Epithelial cell of esophagus (primary cell): Measurements from ENCODE around the gene AQP11.

Source experiments
- DNase-seq: peaks from one replicate; pipeline ENCODE4 v3.0.0; 2010; ENCODE audit warnings: low read depth
- H3K4me3 ChIP-seq: 2 replicates; pipeline ENCODE4 v1.5.1; 2011; ENCODE audit warnings: mild to moderate bottlenecking, low read length, control low read depth
- TF ChIP-seq, protein P1 (sequence below): IDR thresholded peaks from 2 replicates; pipeline ENCODE4 v1.5.1; 2011; ENCODE audit warnings: low read depth, mild to moderate bottlenecking, low read length, control low read depth, inconsistent platforms; ENCODE audit not compliant: insufficient read depth; ENCODE audit errors: missing control alignments

Gene AQP11

DNA sequence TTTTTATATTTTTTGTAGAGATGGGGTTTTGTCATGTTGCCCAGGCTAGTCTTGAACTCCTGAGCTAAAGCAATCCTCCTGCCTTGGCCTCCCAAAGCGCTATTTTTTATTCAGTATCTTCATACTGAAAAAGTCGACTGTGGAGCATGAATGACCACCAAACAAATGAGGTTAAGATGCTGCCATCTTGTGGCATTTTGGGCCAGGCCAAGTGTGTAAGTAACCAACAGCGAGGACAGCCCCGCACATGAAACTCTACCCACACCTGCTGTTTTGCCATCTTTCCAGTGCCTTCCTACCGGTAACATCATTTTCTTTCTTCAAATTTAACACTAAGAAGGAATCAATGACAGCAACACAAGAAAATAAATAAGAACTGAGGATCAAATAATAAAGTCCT is 32.2 kb upstream of the AQP11 start:
- TF ChIP-seq, protein P1, sequence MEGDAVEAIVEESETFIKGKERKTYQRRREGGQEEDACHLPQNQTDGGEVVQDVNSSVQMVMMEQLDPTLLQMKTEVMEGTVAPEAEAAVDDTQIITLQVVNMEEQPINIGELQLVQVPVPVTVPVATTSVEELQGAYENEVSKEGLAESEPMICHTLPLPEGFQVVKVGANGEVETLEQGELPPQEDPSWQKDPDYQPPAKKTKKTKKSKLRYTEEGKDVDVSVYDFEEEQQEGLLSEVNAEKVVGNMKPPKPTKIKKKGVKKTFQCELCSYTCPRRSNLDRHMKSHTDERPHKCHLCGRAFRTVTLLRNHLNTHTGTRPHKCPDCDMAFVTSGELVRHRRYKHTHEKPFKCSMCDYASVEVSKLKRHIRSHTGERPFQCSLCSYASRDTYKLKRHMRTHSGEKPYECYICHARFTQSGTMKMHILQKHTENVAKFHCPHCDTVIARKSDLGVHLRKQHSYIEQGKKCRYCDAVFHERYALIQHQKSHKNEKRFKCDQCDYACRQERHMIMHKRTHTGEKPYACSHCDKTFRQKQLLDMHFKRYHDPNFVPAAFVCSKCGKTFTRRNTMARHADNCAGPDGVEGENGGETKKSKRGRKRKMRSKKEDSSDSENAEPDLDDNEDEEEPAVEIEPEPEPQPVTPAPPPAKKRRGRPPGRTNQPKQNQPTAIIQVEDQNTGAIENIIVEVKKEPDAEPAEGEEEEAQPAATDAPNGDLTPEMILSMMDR = peak; percentile 11
- peak; percentile 10 for DNase-seq
- H3K4me3 ChIP-seq = no peak overlapping the region

DNA sequence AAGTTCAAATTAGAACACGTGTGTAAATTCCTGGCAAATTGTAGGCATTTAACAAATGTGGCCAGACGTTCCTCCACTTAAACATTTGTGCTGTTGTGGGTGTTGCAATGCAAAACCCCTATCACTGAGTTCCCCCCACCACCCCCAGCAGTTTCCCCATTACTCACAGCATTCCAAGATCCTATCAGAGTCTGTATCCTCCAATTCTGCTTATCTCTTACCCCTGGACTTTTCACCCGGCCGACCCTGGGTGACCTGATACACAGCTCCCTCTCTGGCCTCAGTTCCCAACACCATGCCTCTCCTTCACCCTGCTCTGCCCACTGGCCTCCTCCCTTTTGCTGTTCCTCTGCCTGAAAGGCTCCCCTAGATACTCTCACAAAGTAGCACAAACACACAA is 31.4 kb upstream of the AQP11 start:
- TF ChIP-seq, protein P1 = no peak
- H3K4me3 ChIP-seq = no peak overlapping the region
- DNase-seq = no peak

DNA sequence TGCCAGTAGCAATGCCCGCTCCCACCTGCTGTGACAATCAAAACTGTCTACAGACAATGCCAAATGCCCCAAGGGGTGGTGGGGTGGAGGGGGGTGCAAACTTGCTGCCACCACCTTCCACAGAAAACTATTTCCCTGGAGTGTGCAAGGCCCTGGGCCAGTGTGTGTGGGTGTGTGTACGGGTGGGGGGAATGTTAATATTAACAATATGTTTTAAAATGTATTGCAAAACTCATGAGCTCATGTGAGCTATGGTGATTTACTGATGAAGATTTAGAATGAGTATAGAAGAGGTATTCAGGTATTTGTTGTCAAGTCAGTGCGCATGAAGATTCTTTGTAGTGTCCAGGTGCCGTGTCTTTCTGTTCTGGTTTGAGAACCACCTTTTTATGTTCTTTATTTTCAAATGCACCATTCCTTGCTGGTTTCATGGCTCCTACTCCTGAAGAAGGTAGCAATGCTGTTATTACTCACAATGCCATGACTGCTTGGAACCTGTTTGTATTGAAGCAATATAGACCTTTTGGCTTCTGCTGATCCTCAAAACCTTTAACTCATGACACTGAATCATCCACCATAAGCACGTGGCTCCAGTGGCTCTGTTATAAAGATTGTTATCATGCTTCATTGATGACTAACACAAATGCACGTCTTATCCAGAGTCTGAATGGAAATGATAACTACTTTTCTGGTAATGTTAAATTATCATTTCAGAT is 29.9 kb upstream of the AQP11 start:
- no peak overlapping the region for H3K4me3 ChIP-seq
- DNase-seq = peak; percentile 92
- TF ChIP-seq, protein P1 = no peak

DNA sequence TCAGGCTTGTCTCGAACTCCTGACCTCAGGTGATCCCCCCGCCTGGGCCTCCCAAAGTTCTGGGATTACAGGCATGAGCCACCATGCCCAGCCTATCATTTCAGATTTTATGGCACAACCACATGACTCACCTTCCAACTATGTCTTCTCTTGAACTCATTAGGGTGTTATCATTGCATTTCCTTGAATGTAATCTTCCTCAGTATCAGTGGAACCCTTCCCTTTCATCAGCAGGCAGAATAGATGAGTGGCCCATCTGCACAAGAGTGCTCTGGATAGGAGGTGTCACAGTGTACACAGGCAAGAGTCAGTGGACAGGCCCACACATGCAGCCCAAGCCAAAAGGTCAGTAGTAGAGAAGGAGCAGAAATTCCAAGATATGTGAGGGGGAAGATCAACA is 29.1 kb upstream of the AQP11 start:
- TF ChIP-seq, protein P1 = no peak
- peak; percentile 71 for DNase-seq
- no peak overlapping the region for H3K4me3 ChIP-seq

DNA sequence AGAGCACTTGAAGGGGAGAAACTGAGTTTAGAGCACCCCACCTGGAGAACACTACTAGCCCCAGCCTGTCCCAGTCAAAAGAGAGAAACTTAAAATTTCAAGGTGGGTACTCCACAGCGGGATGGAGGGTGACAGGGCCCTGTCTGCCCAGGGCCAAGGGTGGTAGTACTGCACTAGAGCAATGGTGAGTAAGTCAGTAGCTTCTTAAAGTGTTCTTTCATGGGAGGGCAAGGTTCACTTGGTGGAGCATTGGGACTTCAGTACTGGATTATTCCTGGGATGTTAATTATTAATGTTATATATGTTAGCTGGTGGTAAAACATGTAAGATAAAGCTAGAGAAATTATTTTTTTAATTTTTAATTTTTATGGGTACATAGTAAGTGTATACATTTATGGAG is 28.5 kb upstream of the AQP11 start:
- no peak overlapping the region for H3K4me3 ChIP-seq
- no peak for DNase-seq
- TF ChIP-seq, protein P1 = no peak

DNA sequence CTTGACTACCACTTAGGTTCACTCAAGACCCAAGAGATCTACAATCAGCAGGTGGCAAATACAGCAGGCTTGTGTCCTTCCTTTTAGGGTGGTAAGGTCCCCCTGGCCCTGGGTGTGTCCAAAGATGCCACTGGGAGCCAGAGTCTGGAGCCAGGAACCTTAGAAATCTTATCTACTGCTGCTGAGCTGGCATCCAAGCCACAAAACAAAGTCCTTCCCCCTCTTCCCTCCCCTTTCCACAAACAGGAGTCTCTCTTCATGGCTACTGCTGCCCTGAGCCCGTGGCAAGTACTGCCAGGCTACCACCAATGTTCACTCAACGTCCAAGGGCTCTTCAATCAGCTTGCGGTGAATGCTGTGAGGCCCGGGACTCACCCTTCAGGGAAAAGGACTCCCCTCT is 21.4 kb upstream of the AQP11 start:
- H3K4me3 ChIP-seq = no peak overlapping the region
- no peak for DNase-seq
- TF ChIP-seq, protein P1 = no peak
